Panc1 (cell line): ENCODE data around the gene PDZK1IP1.

Source experiments
- CTCF ChIP-seq: fragments of 450-650 bp; IDR thresholded peaks from 2 replicates; pipeline ENCODE4 v1.5.1; 2017; ENCODE audit warnings: mild to moderate bottlenecking
- POLR2AphosphoS5 ChIP-seq: IDR thresholded peaks from 2 replicates; pipeline ENCODE4 v1.6.1; 2012; ENCODE audit warnings: mild to moderate bottlenecking, low read depth, low read length, moderate library complexity
- TCF7L2 ChIP-seq: IDR thresholded peaks from 2 replicates; pipeline ENCODE4 v1.6.1; 2011; ENCODE audit warnings: mild to moderate bottlenecking, low read depth, low read length, inconsistent platforms

DNA sequence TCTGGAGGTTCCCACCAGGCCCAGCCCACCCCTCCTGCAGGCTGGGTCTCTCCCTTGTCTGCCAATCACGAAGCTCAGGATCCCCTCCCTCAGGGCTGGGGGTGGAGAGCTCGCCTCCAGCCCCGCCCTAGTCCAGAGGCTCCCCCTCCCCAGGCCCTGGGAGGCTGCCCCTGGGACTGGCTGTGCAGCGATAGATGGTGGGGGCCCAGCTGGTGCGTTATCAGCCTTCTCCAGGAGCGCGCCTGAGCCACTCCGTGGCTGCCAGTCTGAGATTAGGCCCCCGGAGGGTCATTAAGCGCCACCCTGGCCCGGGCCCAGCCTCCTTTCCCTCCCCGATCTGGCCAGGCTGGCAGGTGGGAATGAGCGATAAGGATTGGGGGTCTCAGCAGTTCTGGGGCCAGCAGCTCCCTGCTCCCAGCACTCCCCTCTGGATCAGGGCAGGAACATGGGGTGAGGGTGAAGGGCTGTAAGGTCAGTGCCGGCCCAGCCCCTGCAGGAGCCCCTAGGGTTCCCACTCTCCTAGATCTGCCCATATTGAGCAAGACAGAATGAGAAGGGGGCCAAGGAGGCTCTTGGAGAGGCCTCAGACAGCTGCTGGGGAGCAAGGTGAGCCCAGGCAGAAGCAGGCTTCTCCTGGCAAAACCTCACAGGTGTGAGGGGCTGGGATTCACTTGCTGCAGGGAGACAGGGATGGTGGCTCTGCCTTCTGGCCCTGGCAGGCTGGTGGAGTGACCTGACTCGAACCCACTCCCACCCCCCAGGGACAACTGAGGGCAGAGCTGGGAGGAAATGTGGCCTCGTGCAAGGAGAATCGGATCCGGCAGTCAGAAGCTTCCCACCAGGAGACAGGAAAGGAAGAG is 8.5 kb downstream of the PDZK1IP1 start:
- no peak for TF ChIP-seq CTCF
- TF ChIP-seq TCF7L2, result no peak
- TF ChIP-seq POLR2AphosphoS5, result no peak
